MCF 10A (cell line): ENCODE measurements around the gene GP5. TPM values are rescaled to one million over a fixed set of nuclear protein-coding genes. Genes with fewer than 3 reads are reported as not detected.

Source experiments
- BruUV-seq: library from RNA; stranded (reverse); fragments of 400-500 nt; replicated peaks from 2 replicates; lab custom pipeline; 2021; lab: Mats Ljungman, UMichigan
- CTCF ChIA-PET: fragments of 300-600 bp; sonication (Branson Sonifier 250); formaldehyde crosslinking; extraction: SDS; loops from one replicate; lab custom pipeline; 2021; ENCODE audit warnings: antibody characterized with exemption, inconsistent platforms; lab: Yijun Ruan, JAX
- POLR2A ChIA-PET: fragments of 300-600, 350-650 bp; sonication (Branson Sonifier 250); formaldehyde crosslinking; extraction: SDS; loops from one replicate; lab custom pipeline; 2020; ENCODE audit warnings: antibody characterized with exemption, inconsistent platforms; lab: Yijun Ruan, JAX
- DNase-seq: peaks from one replicate; pipeline ENCODE4 v3.0.0-alpha.2; 2018; ENCODE audit not compliant: unreplicated experiment
- H3K27ac Mint-ChIP-seq: one replicate; pipeline ENCODE4 v1.8.0; 2022; ENCODE audit warnings: mild to moderate bottlenecking, low read depth, mixed read lengths; ENCODE audit not compliant: unreplicated experiment
- H3K27me3 Mint-ChIP-seq: one replicate; pipeline ENCODE4 v1.8.0; 2022; ENCODE audit warnings: mixed read lengths; ENCODE audit not compliant: insufficient read depth, unreplicated experiment
- H3K36me3 Mint-ChIP-seq: one replicate; pipeline ENCODE4 v1.8.0; 2022; ENCODE audit warnings: mild to moderate bottlenecking, moderate library complexity, mixed read lengths; ENCODE audit not compliant: insufficient read depth, unreplicated experiment
- H3K4me1 Mint-ChIP-seq: one replicate; pipeline ENCODE4 v1.8.0; 2022; ENCODE audit warnings: mixed read lengths; ENCODE audit not compliant: insufficient read depth, unreplicated experiment
- H3K4me3 Mint-ChIP-seq: one replicate; pipeline ENCODE4 v1.8.0; 2022; ENCODE audit warnings: mild to moderate bottlenecking, moderate library complexity, mixed read lengths; ENCODE audit not compliant: unreplicated experiment
- H3K9me3 Mint-ChIP-seq: one replicate; pipeline ENCODE4 v1.8.0; 2022; ENCODE audit warnings: mixed read lengths; ENCODE audit not compliant: unreplicated experiment
- CTCF ChIP-seq: fragments of 200-600 bp; IDR thresholded peaks from one replicate; pipeline ENCODE4 v1.8.0; 2022; ENCODE audit warnings: antibody characterized with exemption, mild to moderate bottlenecking; ENCODE audit not compliant: unreplicated experiment
- intact Hi-C: fragments of 100-400 bp; cut with micrococcal nuclease; formaldehyde crosslinking; loops from 2 replicates; pipeline ENCODE4 v1.14.1; 2022
- total RNA-seq: library from RNA; stranded (reverse); gene quantifications from 2 replicates; pipeline ENCODE4 v1.2.3, GENCODE V29; 2022

The GP5 gene
- total RNA-seq, 1 experiment from 2014 or later, result not detected

- no TSS peak for BruUV-seq
- DNase-seq, result no peak
- ChIA-PET CTCF (interaction anchor here (0.9 kb wide), 1 partner anchor 51 kb away, joined by 3 read pairs; no protein-coding TSS in a partner anchor), POLR2A (interaction anchor here (0.6 kb wide), 1 partner anchor 39 kb away, joined by 3 read pairs; no protein-coding TSS in a partner anchor)
- no peak for TF ChIP-seq CTCF
- Mint-ChIP-seq H3K27ac (no peak overlapping the region), H3K4me3 (no peak overlapping the region), H3K4me1 (no peaks in the 10 kb centered on the region), H3K27me3 (peaks cover 10% of the 10 kb centered on the region), H3K36me3 (no peaks in the 10 kb centered on the region), H3K9me3 (no peaks in the 10 kb centered on the region)
- intact Hi-C loops, result no loop called here
These were observed 46.3 kb downstream of the GP5 start for GRCh38 chr3:194352667-194353246.

- ChIA-PET CTCF (no interaction called here), POLR2A (no interaction called here)
- Mint-ChIP-seq H3K4me1 (no peaks in the 10 kb centered on the region), H3K27me3 (peaks cover 3% of the 10 kb centered on the region), H3K36me3 (no peaks in the 10 kb centered on the region), H3K4me3 (no peak overlapping the region), H3K27ac (no peak overlapping the region), H3K9me3 (no peaks in the 10 kb centered on the region)
- intact Hi-C loops, result no loop called here
- no TSS peak for BruUV-seq
- no peak for TF ChIP-seq CTCF
- DNase-seq, result no peak
These were observed 47.0 kb downstream of the GP5 start for GRCh38 chr3:194351952-194352536.

GRCh38 chr3:194351080-194351672 lies 47.9 kb downstream of the GP5 start, which contains the start of gene CPN2:
Gene CPN2 (minus strand): TSS chr3:194351328. CDS start chr3:194342702, 8,626 bp downstream.
- TF ChIP-seq CTCF, result no peak
- intact Hi-C loops, result no loop called here
- H3K4me1 Mint-ChIP-seq, result no peaks in the 10 kb centered on the region
- CTCF ChIA-PET, result interaction anchor here (0.7 to 2.1 kb wide), 2 partner anchors 9 to 570 kb away, joined by 3 to 4 read pairs; no protein-coding TSS in a partner anchor
- no peak within 1 kb of the TSS for H3K27ac Mint-ChIP-seq
- no peaks in the 10 kb centered on the region for H3K9me3 Mint-ChIP-seq
- no peaks in the 10 kb centered on the region for H3K36me3 Mint-ChIP-seq
- POLR2A ChIA-PET, result no interaction called here
- H3K27me3 Mint-ChIP-seq, result no peaks in the 10 kb centered on the region
- H3K4me3 Mint-ChIP-seq, result no peak within 1 kb of the TSS
- DNase-seq, result no peak
- BruUV-seq, result no TSS peak

- TF ChIP-seq CTCF, result no peak
- CTCF ChIA-PET, result interaction anchor here (0.6 to 2.1 kb wide), 4 partner anchors 9 to 1540 kb away, joined by 3 to 4 read pairs (median 3); no protein-coding TSS in a partner anchor
These were observed 48.4 kb downstream of the GP5 start for GRCh38 chr3:194350726-194351071.

More at GRCh38 chr3:194350726-194351071, 48.4 kb downstream of the GP5 start:
- Mint-ChIP-seq H3K9me3 (no peaks in the 10 kb centered on the region), H3K4me3 (no peak overlapping the region), H3K36me3 (no peaks in the 10 kb centered on the region), H3K27me3 (no peaks in the 10 kb centered on the region), H3K27ac (no peak overlapping the region), H3K4me1 (no peaks in the 10 kb centered on the region)
- DNase-seq, result no peak
- BruUV-seq, result no TSS peak
- intact Hi-C loops, result no loop called here
- POLR2A ChIA-PET, result no interaction called here
